ENCODE results near the gene ENTR1. TPM values are rescaled to one million over a fixed set of nuclear protein-coding genes. Genes with fewer than 3 reads are reported as not detected.

ENTR1 gene
- total RNA-seq, 4 donors from 2014 or later = 19.5 to 44.0 (median 21.2) TPM

- Histone ChIP-seq H3K27me3 (no peaks in the 10 kb centered on the region), H3K9me3 (no peaks in the 10 kb centered on the region), H3K27ac (no peak overlapping the region), H3K4me3 (no peak overlapping the region), H3K36me3 (no peaks in the 10 kb centered on the region), H3K4me1 (no peaks in the 10 kb centered on the region)
- intact Hi-C loops (cut with DNase I; ENCODE audit: low total_unique reads) = no loop called here
- no peak for DNase-seq
- TF ChIP-seq CTCF (IDR thresholded peaks at IDR 0.05) = no peak
- no peak for TF ChIP-seq POLR2A (IDR thresholded peaks at IDR 0.05)
Observed at GRCh38 chr9:136370037-136370436, 40.4 kb downstream of the ENTR1 start.

- H3K9me3 ChIP-seq = no peaks in the 10 kb centered on the region
- intact Hi-C loops (cut with DNase I; ENCODE audit: low total_unique reads) = no loop called here
Observed at GRCh38 chr9:136368190-136368589, 42.2 kb downstream of the ENTR1 start.

GRCh38 chr9:136367296-136368145 lies 42.9 kb downstream of the ENTR1 start:
- Histone ChIP-seq H3K9me3 (no peaks in the 10 kb centered on the region), H3K27ac (no peak overlapping the region), H3K4me3 (no peak overlapping the region), H3K36me3 (no peaks in the 10 kb centered on the region), H3K4me1 (no peaks in the 10 kb centered on the region), H3K27me3 (no peaks in the 10 kb centered on the region)
- no peak for DNase-seq
- no peak for TF ChIP-seq CTCF (IDR thresholded peaks at IDR 0.05)
- no peak for TF ChIP-seq POLR2A (IDR thresholded peaks at IDR 0.05)
- intact Hi-C loops (cut with DNase I; ENCODE audit: low total_unique reads) = no loop called here

More at GRCh38 chr9:136368190-136368589, 42.2 kb downstream of the ENTR1 start:
- no peak overlapping the region for H3K4me3 ChIP-seq
- DNase-seq = no peak
- no peaks in the 10 kb centered on the region for H3K36me3 ChIP-seq
- H3K27me3 ChIP-seq = no peaks in the 10 kb centered on the region
- no peaks in the 10 kb centered on the region for H3K4me1 ChIP-seq
- no peak overlapping the region for H3K27ac ChIP-seq
- TF ChIP-seq POLR2A (IDR thresholded peaks at IDR 0.05) = no peak
- no peak for TF ChIP-seq CTCF (IDR thresholded peaks at IDR 0.05)

- intact Hi-C loops (cut with DNase I; ENCODE audit: low total_unique reads) = no loop called here
- TF ChIP-seq POLR2A (IDR thresholded peaks at IDR 0.05) = no peak
- no peak for TF ChIP-seq CTCF (IDR thresholded peaks at IDR 0.05)
Observed at GRCh38 chr9:136366826-136367225, 43.6 kb downstream of the ENTR1 start.

GRCh38 chr9:136365775-136366222 lies 44.6 kb downstream of the ENTR1 start:
- H3K4me1 ChIP-seq = no peaks in the 10 kb centered on the region
- intact Hi-C loops (cut with DNase I; ENCODE audit: low total_unique reads) = no loop called here
- no peaks in the 10 kb centered on the region for H3K27me3 ChIP-seq
- no peaks in the 10 kb centered on the region for H3K36me3 ChIP-seq
- DNase-seq = no peak
- TF ChIP-seq POLR2A (IDR thresholded peaks at IDR 0.05) = no peak
- H3K4me3 ChIP-seq = no peak overlapping the region
- no peak overlapping the region for H3K27ac ChIP-seq
- no peaks in the 10 kb centered on the region for H3K9me3 ChIP-seq

More at GRCh38 chr9:136366826-136367225, 43.6 kb downstream of the ENTR1 start:
- Histone ChIP-seq H3K4me1 (no peaks in the 10 kb centered on the region), H3K9me3 (no peaks in the 10 kb centered on the region), H3K36me3 (no peaks in the 10 kb centered on the region), H3K27ac (no peak overlapping the region), H3K27me3 (no peaks in the 10 kb centered on the region), H3K4me3 (no peak overlapping the region)
- DNase-seq = no peak

Data from uterus (tissue), 4 donors.